IPS-20b (cell line): ENCODE data around the gene ASIC3.

Experiments used
- H3K27ac ChIP-seq: one replicate; pipeline ENCODE4 v1.5.1; 2013; ENCODE audit warnings: low read length
- H3K27me3 ChIP-seq: 2 replicates; pipeline ENCODE4 v1.6.1; 2013; ENCODE audit warnings: mild to moderate bottlenecking, low read length, inconsistent platforms; ENCODE audit not compliant: insufficient read depth
- H3K36me3 ChIP-seq: 2 replicates; pipeline ENCODE4 v1.6.1; 2013; ENCODE audit warnings: low read depth, mild to moderate bottlenecking, inconsistent platforms, low read length, moderate library complexity; ENCODE audit not compliant: insufficient read depth
- H3K4me1 ChIP-seq: 2 replicates; pipeline ENCODE4 v1.6.1; 2013; ENCODE audit warnings: mild to moderate bottlenecking, control low read depth, inconsistent platforms, low read length, moderate library complexity; ENCODE audit not compliant: insufficient read depth
- H3K4me3 ChIP-seq: 2 replicates; pipeline ENCODE4 v1.5.1; 2013; ENCODE audit warnings: mild to moderate bottlenecking, low read length, inconsistent platforms
- H3K9ac ChIP-seq: 2 replicates; pipeline ENCODE4 v1.6.1; 2013; ENCODE audit warnings: low read depth, mild to moderate bottlenecking, inconsistent platforms, low read length, moderate library complexity
- H3K9me3 ChIP-seq: 2 replicates; pipeline ENCODE4 v1.6.1; 2013; ENCODE audit warnings: mild to moderate bottlenecking, low read depth, low read length, inconsistent platforms; ENCODE audit not compliant: insufficient read depth

Gene ASIC3

DNA sequence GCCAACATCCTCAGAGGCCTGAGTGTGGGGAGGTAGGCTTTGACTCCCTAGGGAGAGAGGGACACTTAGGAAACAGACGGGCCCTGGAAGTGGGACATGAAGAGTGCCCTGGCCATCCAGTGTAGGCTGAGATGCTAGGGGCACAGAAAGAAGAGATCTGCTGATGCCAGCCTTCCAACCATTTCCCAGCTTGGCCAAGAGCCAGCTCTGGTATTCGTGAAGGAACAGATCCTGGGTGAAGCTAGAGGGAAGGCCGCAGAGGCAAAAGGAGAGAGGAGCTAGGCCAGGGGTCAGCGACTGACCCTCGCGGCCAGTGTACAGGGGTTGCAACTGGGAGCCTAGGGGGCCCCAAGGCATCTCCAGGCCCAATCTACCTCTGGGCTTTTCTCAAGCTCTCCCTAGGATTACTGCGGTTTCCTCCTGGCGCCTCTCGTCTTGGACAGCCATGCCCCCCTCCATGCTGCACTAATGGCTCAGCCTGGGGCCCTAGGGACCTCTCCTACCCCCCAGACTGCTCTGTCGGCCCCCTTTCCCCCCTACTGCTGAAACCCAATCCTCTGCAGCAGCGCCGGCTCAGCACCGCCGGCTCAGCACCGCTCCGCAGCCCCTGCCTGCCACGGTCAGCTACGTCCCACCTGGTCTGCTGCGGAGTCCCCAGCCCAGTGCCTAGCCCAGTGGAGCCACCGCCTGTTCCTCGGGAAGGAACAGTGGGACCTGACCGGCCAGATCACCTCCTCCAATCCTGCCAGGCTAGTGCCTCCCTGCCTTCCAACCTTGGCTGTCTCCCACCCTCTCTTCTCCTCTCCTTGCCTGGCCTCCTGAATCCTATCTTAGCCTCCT lies at the start of gene ASIC3:
Gene ASIC3 (plus strand): TSS at position 556 of the 840 bp plus-strand sequence. CDS start 355 bp downstream, outside the sequence.
- Histone ChIP-seq H3K27ac (no peak within 1 kb of the TSS), H3K36me3 (no peaks in the 10 kb centered on the region), H3K9ac (no peak within 1 kb of the TSS), H3K4me1 (no peaks in the 10 kb centered on the region), H3K4me3 (no peak within 1 kb of the TSS), H3K27me3 (peaks cover 46% of the 10 kb centered on the region), H3K9me3 (no peaks in the 10 kb centered on the region)

DNA sequence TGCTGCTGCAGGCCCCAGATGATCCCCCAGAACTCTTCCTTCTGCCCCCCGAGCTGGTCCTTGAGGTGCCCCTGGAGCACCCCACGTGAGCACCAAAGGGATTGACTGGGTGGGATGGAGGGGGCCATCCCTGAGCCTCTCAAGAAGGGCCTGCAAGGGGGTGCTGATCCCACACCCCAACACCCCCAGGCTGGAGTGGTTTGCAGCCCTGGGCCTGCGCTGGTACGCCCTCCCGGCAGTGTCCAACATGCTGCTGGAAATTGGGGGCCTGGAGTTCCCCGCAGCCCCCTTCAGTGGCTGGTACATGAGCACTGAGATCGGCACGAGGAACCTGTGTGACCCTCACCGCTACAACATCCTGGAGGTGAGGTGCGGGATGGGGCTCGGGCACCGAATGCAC lies 49.3 kb upstream of the ASIC3 start:
- Histone ChIP-seq H3K4me1 (no peaks in the 10 kb centered on the region), H3K36me3 (no peaks in the 10 kb centered on the region), H3K27ac (no peak overlapping the region), H3K4me3 (no peak overlapping the region), H3K9me3 (no peaks in the 10 kb centered on the region), H3K27me3 (no peaks in the 10 kb centered on the region), H3K9ac (no peak overlapping the region)

DNA sequence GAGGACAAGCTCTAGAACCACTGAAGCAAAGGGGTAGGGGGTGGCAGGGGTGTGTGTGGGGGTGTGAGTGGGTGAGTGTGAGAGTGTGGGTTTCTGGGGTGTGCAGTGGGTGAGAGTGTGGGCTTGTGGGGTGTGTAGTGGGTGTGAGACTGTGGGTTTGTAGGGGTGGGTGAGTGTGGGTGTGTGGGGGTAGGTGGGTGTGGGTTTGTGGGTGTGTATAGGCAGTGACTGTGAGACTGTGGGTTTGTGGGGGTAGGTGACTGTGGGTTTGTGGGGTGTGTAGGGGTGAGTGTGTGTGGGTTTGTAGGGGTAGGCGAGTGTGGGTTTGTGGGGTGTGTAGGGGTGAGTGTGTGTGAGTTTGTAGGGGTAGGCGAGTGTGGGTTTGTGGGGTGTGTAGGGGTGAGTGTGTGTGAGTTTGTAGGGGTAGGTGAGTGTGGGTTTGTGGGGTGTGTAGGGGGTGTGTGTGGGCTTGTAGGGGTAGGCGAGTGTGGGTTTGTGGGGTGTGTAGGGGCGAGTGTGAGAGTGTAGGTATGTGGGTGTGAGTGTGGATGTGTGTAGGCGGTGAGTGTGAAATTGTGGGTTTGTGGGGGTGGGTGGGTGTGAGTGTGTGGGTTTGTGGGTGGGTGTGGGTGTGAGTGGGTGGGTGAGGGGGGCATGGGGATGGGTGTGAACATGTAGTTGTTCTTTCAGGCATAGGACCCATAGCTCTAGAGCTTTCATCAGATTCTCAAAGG lies 48.7 kb upstream of the ASIC3 start:
- Histone ChIP-seq H3K4me3 (no peak overlapping the region), H3K27ac (no peak overlapping the region), H3K9ac (no peak overlapping the region), H3K27me3 (no peaks in the 10 kb centered on the region), H3K4me1 (no peaks in the 10 kb centered on the region), H3K36me3 (no peaks in the 10 kb centered on the region), H3K9me3 (no peaks in the 10 kb centered on the region)

DNA sequence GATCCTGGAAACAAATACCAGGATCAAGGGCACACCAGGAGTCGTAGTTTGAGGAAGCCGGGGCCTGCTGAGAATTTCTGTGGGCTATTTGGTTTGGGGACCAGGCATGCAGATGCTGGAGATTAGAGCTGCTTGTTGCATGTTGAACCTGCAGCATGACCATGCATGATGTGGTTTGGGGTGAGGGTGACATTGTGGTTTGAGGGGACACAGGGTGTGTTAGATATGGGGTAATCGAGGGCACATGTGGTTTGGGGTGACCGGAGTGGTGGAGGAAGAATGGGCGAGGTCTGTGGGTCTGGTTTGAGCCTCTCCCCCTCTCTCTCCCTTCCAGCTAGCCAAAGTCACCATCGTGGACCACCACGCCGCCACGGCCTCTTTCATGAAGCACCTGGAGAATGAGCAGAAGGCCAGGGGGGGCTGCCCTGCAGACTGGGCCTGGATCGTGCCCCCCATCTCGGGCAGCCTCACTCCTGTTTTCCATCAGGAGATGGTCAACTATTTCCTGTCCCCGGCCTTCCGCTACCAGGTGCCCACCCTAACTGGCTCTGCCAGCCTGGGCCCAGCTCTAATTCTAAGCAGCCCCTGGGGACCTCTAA lies 47.3 kb upstream of the ASIC3 start:
- Histone ChIP-seq H3K4me1 (no peaks in the 10 kb centered on the region), H3K36me3 (no peaks in the 10 kb centered on the region), H3K9me3 (no peaks in the 10 kb centered on the region), H3K27me3 (no peaks in the 10 kb centered on the region), H3K4me3 (no peak overlapping the region), H3K9ac (no peak overlapping the region), H3K27ac (no peak overlapping the region)

DNA sequence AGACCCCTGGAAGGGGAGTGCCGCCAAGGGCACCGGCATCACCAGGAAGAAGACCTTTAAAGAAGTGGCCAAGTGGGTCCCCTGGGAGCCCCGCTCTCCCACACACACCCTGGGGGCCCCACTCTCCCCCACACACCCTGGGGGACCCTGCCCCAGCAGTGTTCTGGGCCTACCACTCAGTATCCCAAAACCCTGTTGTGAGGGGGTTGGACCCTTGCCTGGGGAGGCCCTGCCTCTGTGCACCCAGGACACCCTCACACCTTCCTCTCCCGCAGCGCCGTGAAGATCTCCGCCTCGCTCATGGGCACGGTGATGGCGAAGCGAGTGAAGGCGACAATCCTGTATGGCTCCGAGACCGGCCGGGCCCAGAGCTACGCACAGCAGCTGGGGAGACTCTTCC lies 46.8 kb upstream of the ASIC3 start:
- H3K27me3 ChIP-seq, result no peaks in the 10 kb centered on the region
- no peaks in the 10 kb centered on the region for H3K36me3 ChIP-seq
- no peak overlapping the region for H3K4me3 ChIP-seq
- no peaks in the 10 kb centered on the region for H3K4me1 ChIP-seq
- no peak overlapping the region for H3K27ac ChIP-seq
- no peak overlapping the region for H3K9ac ChIP-seq
- no peaks in the 10 kb centered on the region for H3K9me3 ChIP-seq

DNA sequence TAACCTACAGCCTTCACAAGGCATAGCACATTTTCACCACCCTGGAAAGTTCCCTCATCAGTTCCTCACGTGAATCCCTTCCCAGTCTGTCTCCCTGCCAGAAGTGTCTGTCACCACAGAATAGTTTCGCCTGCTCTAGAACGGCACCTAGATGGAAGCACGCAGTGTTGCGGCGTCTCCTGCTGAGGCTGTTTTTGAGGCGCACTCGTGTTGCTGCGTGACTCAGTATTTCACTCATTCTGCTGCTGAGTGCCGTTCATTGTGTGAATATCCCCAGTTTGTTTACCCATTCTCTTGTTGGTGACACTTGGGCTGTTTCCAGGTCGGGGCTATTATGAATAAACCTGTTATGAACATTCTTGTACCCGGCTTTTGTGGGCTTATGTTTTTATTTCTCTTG lies 44.8 kb upstream of the ASIC3 start:
- no peaks in the 10 kb centered on the region for H3K27me3 ChIP-seq

DNA sequence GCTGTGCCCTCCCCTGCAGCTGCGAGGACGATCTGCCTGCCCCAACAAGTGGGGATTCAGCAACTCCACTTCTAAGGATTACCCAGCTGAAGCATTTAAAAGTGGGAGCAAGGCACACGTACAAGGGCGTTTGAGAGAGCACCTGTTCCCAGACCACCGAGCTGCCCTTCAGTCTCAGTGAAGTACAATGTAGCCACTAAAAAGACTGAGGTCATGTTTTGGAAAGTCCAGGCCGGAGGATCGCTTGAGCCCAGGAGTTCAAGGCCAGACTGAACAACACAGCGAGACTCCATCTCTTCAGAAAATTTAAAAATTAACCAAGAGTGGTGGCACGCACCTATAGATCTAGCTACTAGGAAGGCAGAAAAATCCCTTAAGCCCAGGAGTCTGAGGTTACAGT lies 42.8 kb upstream of the ASIC3 start:
- Histone ChIP-seq H3K27ac (no peak overlapping the region), H3K4me1 (peaks cover 13% of the 10 kb centered on the region; the same call in 1 of the 2 replicates), H3K4me3 (no peak overlapping the region), H3K36me3 (no peaks in the 10 kb centered on the region), H3K27me3 (no peaks in the 10 kb centered on the region), H3K9me3 (no peaks in the 10 kb centered on the region), H3K9ac (no peak overlapping the region)

More for the DNA sequence above, 44.8 kb upstream of the ASIC3 start:
- H3K4me1 ChIP-seq, result peaks cover 3% of the 10 kb centered on the region; the same call in 1 of the 2 replicates
- H3K36me3 ChIP-seq, result no peaks in the 10 kb centered on the region
- no peaks in the 10 kb centered on the region for H3K9me3 ChIP-seq
- H3K27ac ChIP-seq, result no peak overlapping the region
- no peak overlapping the region for H3K9ac ChIP-seq
- no peak overlapping the region for H3K4me3 ChIP-seq

DNA sequence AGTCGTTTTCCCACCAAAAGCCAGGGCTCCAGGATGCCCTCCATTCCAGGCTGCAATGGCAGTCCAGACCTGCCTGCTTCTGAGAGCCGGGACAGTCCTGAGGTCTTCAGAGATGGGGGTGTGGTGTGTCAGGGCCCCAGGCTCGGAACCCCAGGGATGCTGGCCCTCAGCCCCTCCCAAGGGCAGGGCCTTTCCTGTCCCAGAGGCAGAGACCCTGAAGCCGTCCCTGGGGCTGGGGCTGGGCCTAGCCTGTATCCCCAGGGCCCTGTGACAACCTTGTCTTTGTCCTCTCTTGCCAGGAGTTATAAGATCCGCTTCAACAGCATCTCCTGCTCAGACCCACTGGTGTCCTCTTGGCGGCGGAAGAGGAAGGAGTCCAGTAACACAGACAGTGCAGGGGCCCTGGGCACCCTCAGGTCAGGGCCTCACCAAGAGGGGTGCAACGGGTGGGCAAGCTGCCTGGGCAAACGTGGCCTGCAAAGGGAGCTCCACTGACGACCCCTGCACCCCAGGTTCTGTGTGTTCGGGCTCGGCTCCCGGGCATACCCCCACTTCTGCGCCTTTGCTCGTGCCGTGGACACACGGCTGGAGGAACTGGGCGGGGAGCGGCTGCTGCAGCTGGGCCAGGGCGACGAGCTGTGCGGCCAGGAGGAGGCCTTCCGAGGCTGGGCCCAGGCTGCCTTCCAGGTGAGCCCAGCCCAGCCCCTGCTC lies 41.6 kb upstream of the ASIC3 start:
- Histone ChIP-seq H3K27me3 (no peaks in the 10 kb centered on the region; the same call in none of the 2 replicates), H3K36me3 (no peaks in the 10 kb centered on the region), H3K9me3 (no peaks in the 10 kb centered on the region), H3K4me1 (peaks cover 16% of the 10 kb centered on the region; the same call in 1 of the 2 replicates), H3K27ac (no peak overlapping the region), H3K9ac (no peak overlapping the region), H3K4me3 (no peak overlapping the region)

DNA sequence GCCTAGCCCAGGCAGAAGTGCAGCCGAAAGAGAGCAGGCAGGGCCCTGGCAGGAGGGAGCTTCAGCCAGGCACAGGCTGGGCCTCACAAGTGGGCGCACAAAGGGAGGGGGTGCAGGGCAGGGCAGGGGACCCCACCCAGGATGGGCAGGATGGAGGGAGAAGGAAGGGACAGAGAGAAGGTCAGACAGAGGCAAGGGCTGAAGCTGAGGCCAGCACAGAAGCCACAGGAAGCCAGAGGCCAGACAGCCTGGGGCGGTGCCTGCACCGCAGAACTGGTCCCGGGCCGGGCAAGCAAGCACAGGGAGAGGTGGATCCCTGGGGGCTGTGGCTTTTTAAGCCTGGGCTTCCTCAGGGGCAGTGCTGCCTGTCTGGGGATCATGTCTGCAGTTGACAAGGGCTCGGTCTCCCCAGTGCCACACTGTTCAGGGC lies 40.8 kb upstream of the ASIC3 start:
- Histone ChIP-seq H3K9ac (no peak overlapping the region), H3K27ac (no peak overlapping the region), H3K4me3 (no peak overlapping the region)

DNA sequence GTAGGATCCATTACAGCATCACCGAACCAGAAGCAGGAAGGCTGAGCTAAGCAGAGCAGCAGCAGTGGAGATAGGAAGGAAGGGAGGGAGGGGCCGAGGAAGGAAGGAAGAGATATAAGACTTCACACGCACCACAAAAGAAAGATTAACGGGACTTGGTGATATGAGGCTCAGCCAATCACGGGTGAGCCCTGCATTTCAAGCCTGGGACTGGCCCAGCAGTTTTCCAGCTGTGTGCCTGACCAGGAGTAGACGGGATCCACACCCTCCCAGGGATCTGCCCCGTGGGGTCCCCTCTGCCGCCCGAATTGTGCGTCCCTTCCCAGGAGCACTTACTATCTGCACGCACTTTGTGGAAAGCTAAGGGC lies 40.2 kb upstream of the ASIC3 start:
- H3K36me3 ChIP-seq, result no peaks in the 10 kb centered on the region
- no peak overlapping the region for H3K9ac ChIP-seq
- peaks cover 10% of the 10 kb centered on the region for H3K27me3 ChIP-seq
- H3K27ac ChIP-seq, result no peak overlapping the region
- no peaks in the 10 kb centered on the region for H3K9me3 ChIP-seq
- peaks cover 19% of the 10 kb centered on the region; the same call in 1 of the 2 replicates for H3K4me1 ChIP-seq
- peak overlapping the region; percentile 11; the same call in 1 of the 2 replicates for H3K4me3 ChIP-seq

More for the DNA sequence above, 40.8 kb upstream of the ASIC3 start:
- no peaks in the 10 kb centered on the region for H3K36me3 ChIP-seq
- no peaks in the 10 kb centered on the region for H3K9me3 ChIP-seq
- peaks cover 17% of the 10 kb centered on the region; the same call in 1 of the 2 replicates for H3K4me1 ChIP-seq
- peaks cover 4% of the 10 kb centered on the region for H3K27me3 ChIP-seq
